ENCODE data around the gene PREB. TPM values are rescaled to one million over a fixed set of nuclear protein-coding genes. Genes with fewer than 3 reads are reported as not detected.

PREB gene
- total RNA-seq, 4 donors from 2014 or later, result 53.2 to 105 (median 71.1) TPM

DNA sequence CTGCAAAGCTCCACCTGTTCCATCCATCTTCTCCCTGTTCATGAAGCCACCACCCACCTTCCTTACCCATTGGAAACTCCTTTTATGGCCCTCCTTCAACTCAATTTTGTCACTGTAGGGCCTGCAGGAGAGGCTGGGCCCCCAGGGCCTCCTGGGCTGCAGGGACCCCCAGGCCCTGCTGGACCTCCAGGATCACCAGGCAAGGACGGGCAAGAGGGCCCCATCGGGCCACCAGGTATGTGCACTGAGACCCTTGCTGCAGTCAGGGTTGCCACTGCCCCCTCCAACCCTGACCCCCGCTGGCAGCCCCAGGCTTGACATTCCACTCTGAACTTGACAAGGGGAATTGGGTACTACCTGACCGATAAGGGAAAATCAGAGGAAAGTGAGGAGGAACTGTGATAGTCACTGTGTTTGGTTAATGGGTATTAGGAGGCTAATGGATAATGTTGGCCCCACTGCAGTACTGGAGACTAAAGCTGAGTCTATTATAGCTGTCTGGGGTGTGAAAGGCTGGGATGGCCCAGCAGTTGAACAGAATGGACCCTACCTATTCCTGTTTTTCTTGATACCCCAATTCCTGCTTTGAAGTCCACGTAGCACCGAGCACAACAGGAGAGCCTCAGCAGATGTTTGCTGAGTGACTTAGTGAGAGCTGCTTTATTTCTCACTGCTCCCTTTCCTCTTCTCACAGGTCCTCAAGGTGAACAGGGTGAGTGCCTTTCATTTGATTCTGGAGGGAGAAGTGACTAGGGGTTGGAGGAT lies 50.0 kb downstream of the PREB start:
- no peaks in the 10 kb centered on the region for H3K9me3 ChIP-seq
- H3K4me1 ChIP-seq, result peaks cover 25 to 57% (median 36%) of the 10 kb centered on the region in 4 donors
- peak overlapping the region in 3 of 4 donors; percentile 92 to 94 (median 93) for H3K27ac ChIP-seq
- in situ Hi-C loops (cut with MboI; ENCODE audit: low pct_ligation_motif_present in 1 of 4, low pct_unique_long_range_greater_than_20kb in 1 of 4, low sequenced_read_pairs in 3 of 4), result loop anchor here (10.0 to 25.0 kb wide), 2 partner anchors 120 to 122 kb away; partner anchors contain the start of gene MAPRE3 (in 3 of the 4)
- 67 to 89% methylated on average over 1 to 6 of the region's 6 CpGs for WGBS, 2 donors (ENCODE audit: low coverage in 1 of 2)
- intact Hi-C loops (cut with DNase I; ENCODE audit: low total_unique reads), result loop anchor here (5.0 kb wide), 2 partner anchors 32 to 52 kb away; partner anchors contain the start of genes AGBL5 and TMEM214
- no peak for DNase-seq
- H3K27me3 ChIP-seq, result no peaks in the 10 kb centered on the region
- no peak for TF ChIP-seq POLR2AphosphoS5 (IDR thresholded peaks at IDR 0.05)
- TF ChIP-seq EP300 (IDR thresholded peaks at IDR 0.05; ENCODE audit: low read depth), result no peak
- no peak for TF ChIP-seq POLR2A (IDR thresholded peaks at IDR 0.05)
- TF ChIP-seq, protein P1, sequence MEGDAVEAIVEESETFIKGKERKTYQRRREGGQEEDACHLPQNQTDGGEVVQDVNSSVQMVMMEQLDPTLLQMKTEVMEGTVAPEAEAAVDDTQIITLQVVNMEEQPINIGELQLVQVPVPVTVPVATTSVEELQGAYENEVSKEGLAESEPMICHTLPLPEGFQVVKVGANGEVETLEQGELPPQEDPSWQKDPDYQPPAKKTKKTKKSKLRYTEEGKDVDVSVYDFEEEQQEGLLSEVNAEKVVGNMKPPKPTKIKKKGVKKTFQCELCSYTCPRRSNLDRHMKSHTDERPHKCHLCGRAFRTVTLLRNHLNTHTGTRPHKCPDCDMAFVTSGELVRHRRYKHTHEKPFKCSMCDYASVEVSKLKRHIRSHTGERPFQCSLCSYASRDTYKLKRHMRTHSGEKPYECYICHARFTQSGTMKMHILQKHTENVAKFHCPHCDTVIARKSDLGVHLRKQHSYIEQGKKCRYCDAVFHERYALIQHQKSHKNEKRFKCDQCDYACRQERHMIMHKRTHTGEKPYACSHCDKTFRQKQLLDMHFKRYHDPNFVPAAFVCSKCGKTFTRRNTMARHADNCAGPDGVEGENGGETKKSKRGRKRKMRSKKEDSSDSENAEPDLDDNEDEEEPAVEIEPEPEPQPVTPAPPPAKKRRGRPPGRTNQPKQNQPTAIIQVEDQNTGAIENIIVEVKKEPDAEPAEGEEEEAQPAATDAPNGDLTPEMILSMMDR (IDR thresholded peaks at IDR 0.05), result no peak
- no peak overlapping the region for H3K4me3 ChIP-seq
- H3K36me3 ChIP-seq, result no peaks in the 10 kb centered on the region

DNA sequence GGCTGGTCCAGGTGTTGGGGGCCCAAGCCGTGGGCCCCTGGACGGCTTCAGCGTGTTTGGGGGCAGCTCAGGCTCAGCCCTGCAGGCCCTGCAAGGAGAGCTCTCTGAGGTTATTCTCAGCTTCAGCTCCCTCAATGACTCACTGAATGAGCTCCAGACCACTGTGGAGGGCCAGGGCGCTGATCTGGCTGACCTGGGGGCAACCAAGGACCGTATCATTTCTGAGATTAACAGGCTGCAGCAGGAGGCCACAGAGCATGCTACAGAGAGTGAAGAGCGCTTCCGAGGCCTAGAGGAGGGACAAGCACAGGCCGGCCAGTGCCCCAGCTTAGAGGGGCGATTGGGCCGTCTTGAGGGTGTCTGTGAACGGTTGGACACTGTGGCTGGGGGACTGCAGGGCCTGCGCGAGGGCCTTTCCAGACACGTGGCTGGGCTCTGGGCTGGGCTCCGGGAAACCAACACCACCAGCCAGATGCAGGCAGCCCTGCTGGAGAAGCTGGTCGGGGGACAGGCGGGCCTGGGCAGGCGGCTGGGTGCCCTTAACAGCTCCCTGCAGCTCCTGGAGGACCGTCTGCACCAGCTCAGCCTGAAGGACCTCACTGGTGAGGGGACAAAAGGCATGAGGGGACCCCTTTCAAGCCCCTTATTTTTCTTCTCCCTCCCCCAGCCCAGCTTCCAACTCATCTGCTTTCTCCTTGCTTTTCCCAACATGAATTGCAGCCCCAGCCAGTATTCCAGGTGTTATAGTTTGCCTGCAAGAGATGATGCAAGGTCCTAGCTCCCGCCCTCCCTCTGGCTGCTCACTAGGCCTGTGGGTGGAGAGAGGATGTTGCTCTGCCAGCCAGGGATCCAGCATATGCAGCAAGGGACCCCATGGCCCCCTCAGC lies 50.8 kb downstream of the PREB start:
- in situ Hi-C loops (cut with MboI; ENCODE audit: low pct_ligation_motif_present in 1 of 4, low pct_unique_long_range_greater_than_20kb in 1 of 4, low sequenced_read_pairs in 3 of 4) (loop anchor here (10.0 to 25.0 kb wide), 2 partner anchors 119 to 121 kb away; partner anchors contain the start of gene MAPRE3 (in 3 of the 4)), intact Hi-C loops (cut with DNase I; ENCODE audit: low total_unique reads) (no loop called here)
- Histone ChIP-seq H3K27me3 (no peaks in the 10 kb centered on the region), H3K4me1 (peaks cover 25 to 57% (median 36%) of the 10 kb centered on the region in 4 donors), H3K27ac (peak overlapping the region in 2 of 4 donors; percentile 29 to 94), H3K36me3 (no peaks in the 10 kb centered on the region), H3K9me3 (no peaks in the 10 kb centered on the region), H3K4me3 (no peak overlapping the region)
- WGBS, 2 donors (ENCODE audit: low coverage in 1 of 2), result 60 to 89% methylated on average over 2 to 17 of the region's 20 CpGs
- no peak for DNase-seq
- TF ChIP-seq, protein P1 (IDR thresholded peaks at IDR 0.05), result no peak

DNA sequence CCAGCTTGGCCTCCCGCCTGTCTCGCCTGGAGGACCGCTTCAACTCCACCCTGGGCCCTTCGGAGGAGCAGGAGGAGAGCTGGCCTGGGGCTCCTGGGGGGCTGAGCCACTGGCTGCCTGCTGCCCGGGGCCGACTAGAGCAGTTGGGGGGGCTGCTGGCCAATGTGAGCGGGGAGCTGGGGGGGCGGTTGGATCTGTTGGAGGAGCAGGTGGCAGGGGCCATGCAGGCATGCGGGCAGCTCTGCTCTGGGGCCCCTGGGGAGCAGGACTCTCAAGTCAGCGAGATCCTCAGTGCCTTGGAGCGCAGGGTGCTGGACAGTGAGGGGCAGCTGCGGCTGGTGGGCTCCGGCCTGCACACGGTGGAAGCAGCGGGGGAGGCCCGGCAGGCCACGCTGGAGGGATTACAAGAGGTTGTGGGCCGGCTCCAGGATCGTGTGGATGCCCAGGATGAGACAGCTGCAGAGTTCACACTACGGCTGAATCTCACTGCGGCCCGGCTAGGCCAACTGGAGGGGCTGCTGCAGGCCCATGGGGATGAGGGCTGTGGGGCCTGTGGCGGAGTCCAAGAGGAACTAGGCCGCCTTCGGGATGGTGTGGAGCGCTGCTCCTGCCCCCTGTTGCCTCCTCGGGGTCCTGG lies 51.5 kb downstream of the PREB start:
- intact Hi-C loops (cut with DNase I; ENCODE audit: low total_unique reads), result no loop called here

DNA sequence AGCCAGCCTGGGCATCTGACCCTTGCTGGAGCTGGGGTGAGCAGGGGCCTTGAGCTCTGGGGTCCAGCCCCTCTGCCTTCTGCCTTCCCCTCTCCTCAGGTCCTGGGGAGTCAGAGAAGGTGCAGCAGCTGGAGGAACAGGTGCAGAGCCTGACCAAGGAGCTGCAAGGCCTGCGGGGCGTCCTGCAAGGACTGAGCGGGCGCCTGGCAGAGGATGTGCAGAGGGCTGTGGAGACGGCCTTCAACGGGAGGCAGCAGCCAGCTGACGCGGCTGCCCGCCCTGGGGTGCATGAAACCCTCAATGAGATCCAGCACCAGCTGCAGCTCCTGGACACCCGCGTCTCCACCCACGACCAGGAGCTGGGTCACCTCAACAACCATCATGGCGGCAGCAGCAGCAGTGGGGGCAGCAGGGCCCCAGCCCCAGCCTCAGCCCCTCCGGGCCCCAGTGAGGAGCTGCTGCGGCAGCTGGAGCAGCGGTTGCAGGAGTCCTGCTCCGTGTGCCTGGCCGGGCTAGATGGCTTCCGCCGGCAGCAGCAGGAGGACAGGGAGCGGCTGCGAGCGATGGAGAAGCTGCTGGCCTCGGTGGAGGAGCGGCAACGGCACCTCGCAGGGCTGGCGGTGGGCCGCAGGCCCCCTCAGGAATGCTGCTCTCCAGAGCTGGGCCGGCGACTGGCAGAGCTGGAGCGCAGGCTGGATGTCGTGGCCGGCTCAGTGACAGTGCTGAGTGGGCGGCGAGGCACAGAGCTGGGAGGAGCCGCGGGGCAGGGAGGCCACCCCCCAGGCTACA lies 52.3 kb downstream of the PREB start:
- intact Hi-C loops (cut with DNase I; ENCODE audit: low total_unique reads), result no loop called here
- H3K4me3 ChIP-seq, result peak overlapping the region in 1 of 4 donors; percentile 59
- H3K27me3 ChIP-seq, result no peaks in the 10 kb centered on the region
- H3K36me3 ChIP-seq, result no peaks in the 10 kb centered on the region
- in situ Hi-C loops (cut with MboI; ENCODE audit: low pct_ligation_motif_present in 1 of 4, low pct_unique_long_range_greater_than_20kb in 1 of 4, low sequenced_read_pairs in 3 of 4), result loop anchor here (10.0 to 25.0 kb wide), 2 partner anchors 117 to 120 kb away; partner anchors contain the start of gene MAPRE3 (in 3 of the 4)
- no peaks in the 10 kb centered on the region for H3K9me3 ChIP-seq
- no peak for DNase-seq
- TF ChIP-seq POLR2A (IDR thresholded peaks at IDR 0.05) (no peak), EP300 (IDR thresholded peaks at IDR 0.05; ENCODE audit: low read depth) (no peak), POLR2AphosphoS5 (IDR thresholded peaks at IDR 0.05) (no peak)
- TF ChIP-seq, protein P1 (IDR thresholded peaks at IDR 0.05), result no peak
- WGBS, 2 donors (ENCODE audit: low coverage in 1 of 2), result 82% methylated on average over 37 of the region's 38 CpGs; no CpG with 5 or more reads in 1 of the 2 donors
- H3K27ac ChIP-seq, result peak overlapping the region; percentile 85 to 96 (median 93)
- H3K4me1 ChIP-seq, result peaks cover 24 to 61% (median 32%) of the 10 kb centered on the region in 4 donors

More for the DNA sequence above, 51.5 kb downstream of the PREB start:
- Histone ChIP-seq H3K4me3 (no peak overlapping the region), H3K9me3 (no peaks in the 10 kb centered on the region), H3K27ac (peak overlapping the region in 2 of 4 donors; percentile 29 to 92), H3K27me3 (no peaks in the 10 kb centered on the region), H3K4me1 (peaks cover 28 to 60% (median 36%) of the 10 kb centered on the region in 4 donors), H3K36me3 (no peaks in the 10 kb centered on the region)
- WGBS, 2 donors (ENCODE audit: low coverage in 1 of 2), result 90% methylated on average over 13 of the region's 27 CpGs; no CpG with 5 or more reads in 1 of the 2 donors
- no peak for DNase-seq
- in situ Hi-C loops (cut with MboI; ENCODE audit: low pct_ligation_motif_present in 1 of 4, low pct_unique_long_range_greater_than_20kb in 1 of 4, low sequenced_read_pairs in 3 of 4), result loop anchor here (10.0 to 25.0 kb wide), 2 partner anchors 118 to 121 kb away; partner anchors contain the start of gene MAPRE3 (in 3 of the 4)
- TF ChIP-seq POLR2A (IDR thresholded peaks at IDR 0.05) (no peak), EP300 (IDR thresholded peaks at IDR 0.05; ENCODE audit: low read depth) (no peak)
